GM19372 (cell line): ENCODE measurements around the gene CSAG2.
"Not testable (repeated sequence)": the region's sequence is repeated elsewhere in the genome, so short reads cannot be mapped to it uniquely, and the experiment has no call there.

ENCODE experiments used
- ATAC-seq: cut with Tn5 transposase; IDR thresholded peaks from one replicate; pipeline ENCODE4 v1.9.1; 2021; ENCODE audit warnings: mild to moderate bottlenecking, low read depth, moderate library complexity; ENCODE audit not compliant: unreplicated experiment

Gene CSAG2

GRCh38 chrX:152709173-152709572 is at the start of gene CSAG2:
Gene CSAG2, minus strand, starts transcription at chrX:152709273. Its CDS starts 161 bp downstream, at chrX:152709112.
- ATAC-seq: not testable (repeated sequence)

- ATAC-seq: not testable (repeated sequence)
These were observed 45.8 kb upstream of the CSAG2 start for GRCh38 chrX:152754871-152755270.

- not testable (repeated sequence) for ATAC-seq
These were observed 44.9 kb upstream of the CSAG2 start, which contains the start of gene MAGEA2 for GRCh38 chrX:152753686-152754650. Gene MAGEA2, minus strand, starts transcription at chrX:152753842. Its CDS starts 2,479 bp downstream, at chrX:152751363.

GRCh38 chrX:152738560-152738959 is 29.5 kb upstream of the CSAG2 start:
- ATAC-seq: no peak

- not testable (repeated sequence) for ATAC-seq
These were observed 27.5 kb upstream of the CSAG2 start for GRCh38 chrX:152736528-152736927.

- ATAC-seq: no peak
These were observed 26.9 kb upstream of the CSAG2 start for GRCh38 chrX:152735860-152736511.

GRCh38 chrX:152735101-152735500 is 26.0 kb upstream of the CSAG2 start:
- ATAC-seq: no peak

GRCh38 chrX:152734143-152734858 is 25.2 kb upstream of the CSAG2 start:
- not testable (repeated sequence) for ATAC-seq

- no peak for ATAC-seq
These were observed 24.3 kb upstream of the CSAG2 start, which contains the start of the genes CSAG1 and MAGEA12 for GRCh38 chrX:152733261-152733975. Gene CSAG1, minus strand, starts transcription at chrX:152733721. Its CDS starts 1,261 bp downstream, at chrX:152732460. Gene MAGEA12, plus strand, starts transcription at chrX:152733757. Its CDS starts 2,405 bp downstream, at chrX:152736162.

GRCh38 chrX:152725409-152725808 is 16.3 kb upstream of the CSAG2 start:
- ATAC-seq: no peak

- not testable (repeated sequence) for ATAC-seq
These were observed 5.0 kb upstream of the CSAG2 start, which contains the start of gene MAGEA2B for GRCh38 chrX:152713815-152714787. Gene MAGEA2B, plus strand, starts transcription at chrX:152714628. Its CDS starts 2,479 bp downstream, at chrX:152717107.

GRCh38 chrX:152713195-152713594 is 4.1 kb upstream of the CSAG2 start:
- ATAC-seq: not testable (repeated sequence)

GRCh38 chrX:152706500-152706899 is 2.6 kb downstream of the CSAG2 start:
- not testable (repeated sequence) for ATAC-seq

GRCh38 chrX:152700390-152700789 is 8.7 kb downstream of the CSAG2 start:
- ATAC-seq: not testable (repeated sequence)

- not testable (repeated sequence) for ATAC-seq
These were observed 10.8 kb downstream of the CSAG2 start, which contains the start of gene MAGEA3 for GRCh38 chrX:152697952-152698931. Gene MAGEA3, plus strand, starts transcription at chrX:152698794. Its CDS starts 2,039 bp downstream, at chrX:152700833.

GRCh38 chrX:152681012-152681411 is 28.1 kb downstream of the CSAG2 start:
- peak; percentile 90 for ATAC-seq

GRCh38 chrX:152674652-152675051 is 34.4 kb downstream of the CSAG2 start:
- ATAC-seq: not testable (repeated sequence)
